IMR-90 (cell line): ENCODE data around the gene CIZ1. TPM values are rescaled to one million over a fixed set of nuclear protein-coding genes. Genes with fewer than 3 reads are reported as not detected.

Experiments
- ATAC-seq: fragments of 200-7000 bp; cut with Tn5 transposase; 2 replicates; pipeline ENCODE4 v1.9.1; 2020; ENCODE audit warnings: low read depth, mild to moderate bottlenecking, moderate library complexity
- BruUV-seq: library from RNA; stranded (reverse); fragments of 400-500 nt; replicated peaks from 2 replicates; lab custom pipeline; 2021; lab: Mats Ljungman, UMichigan
- CTCF ChIA-PET: fragments of 300-600 bp; formaldehyde crosslinking; extraction: SDS; loops from one replicate; lab custom pipeline; 2021; ENCODE audit warnings: antibody characterized with exemption; lab: Yijun Ruan, JAX
- POLR2A ChIA-PET: fragments of 300-600 bp; sonication (Branson Sonifier 250); formaldehyde crosslinking; loops from one replicate; lab custom pipeline; 2022; ENCODE audit warnings: antibody characterized with exemption; ENCODE audit not compliant: unreplicated experiment; lab: Charles Lee
- DNase-seq: peaks from one replicate; pipeline ENCODE4 v3.0.0; 2013
- H2AFZ ChIP-seq: replicated peaks from 2 replicates; pipeline ENCODE3; 2013; ENCODE audit warnings: low read length, mild to moderate bottlenecking; ENCODE audit not compliant: poor library complexity
- H2AK5ac ChIP-seq: 2 replicates; pipeline ENCODE4 v1.6.1; 2013; ENCODE audit warnings: low read depth, low read length, inconsistent platforms
- H2AK9ac ChIP-seq: replicated peaks from 2 replicates; pipeline ENCODE3; 2013; ENCODE audit warnings: mild to moderate bottlenecking, low read depth, low read length, moderate library complexity; ENCODE audit not compliant: poor library complexity
- H2BK120ac ChIP-seq: 2 replicates; pipeline ENCODE4 v1.6.1; 2013; ENCODE audit warnings: low read depth, low read length, inconsistent platforms
- H2BK15ac ChIP-seq: 3 replicates; pipeline ENCODE4 v1.6.1; 2013; ENCODE audit warnings: low read depth, low read length, inconsistent platforms
- H2BK20ac ChIP-seq: 2 replicates; pipeline ENCODE4 v1.6.1; 2013; ENCODE audit warnings: low read depth, mild to moderate bottlenecking, inconsistent platforms, low read length, moderate library complexity
- H2BK5ac ChIP-seq: 2 replicates; pipeline ENCODE4 v1.6.1; 2013; ENCODE audit warnings: mild to moderate bottlenecking, low read depth, low read length, inconsistent platforms; ENCODE audit not compliant: poor library complexity, severe bottlenecking
- H3K14ac ChIP-seq: replicated peaks from 2 replicates; pipeline ENCODE4 v1.6.1; 2013; ENCODE audit warnings: low read depth, low read length, inconsistent platforms
- H3K18ac ChIP-seq: 2 replicates; pipeline ENCODE4 v1.6.1; 2013; ENCODE audit warnings: low read depth, low read length, control low read depth
- H3K23ac ChIP-seq: 2 replicates; pipeline ENCODE4 v1.6.1; 2013; ENCODE audit warnings: low read depth, low read length, inconsistent platforms
- H3K27ac ChIP-seq: 2 replicates; pipeline ENCODE4 v1.5.1; 2013; ENCODE audit warnings: mild to moderate bottlenecking, control low read depth, low read length; ENCODE audit not compliant: insufficient read depth
- H3K27me3 ChIP-seq: 2 replicates; pipeline ENCODE4 v1.6.1; 2013; ENCODE audit warnings: low read length; ENCODE audit not compliant: control insufficient read depth, insufficient read depth
- H3K36me3 ChIP-seq: 2 replicates; pipeline ENCODE4 v1.6.1; 2013; ENCODE audit warnings: low read length, mixed read lengths; ENCODE audit not compliant: control insufficient read depth, insufficient read depth
- H3K4ac ChIP-seq: 2 replicates; pipeline ENCODE4 v1.6.1; 2013; ENCODE audit warnings: low read depth, low read length, inconsistent platforms
- H3K4me1 ChIP-seq: 2 replicates; pipeline ENCODE4 v1.6.1; 2013; ENCODE audit warnings: low read length, mixed read lengths; ENCODE audit not compliant: control insufficient read depth, insufficient read depth
- H3K4me2 ChIP-seq: 2 replicates; pipeline ENCODE4 v1.6.1; 2013; ENCODE audit warnings: low read depth, mild to moderate bottlenecking, control low read depth, low read length, moderate library complexity
- H3K4me3 ChIP-seq: 2 replicates; pipeline ENCODE4 v1.5.1; 2013; ENCODE audit warnings: low read depth, mild to moderate bottlenecking, control low read depth, low read length, moderate library complexity; ENCODE audit not compliant: insufficient read depth
- H3K56ac ChIP-seq: 2 replicates; pipeline ENCODE4 v1.6.1; 2013; ENCODE audit warnings: low read length, inconsistent platforms; ENCODE audit not compliant: insufficient read depth; ENCODE audit errors: extremely low read depth
- H3K79me1 ChIP-seq, 2 experiments: 2 replicates each; pipeline ENCODE4 v1.6.1; 2013; ENCODE audit warnings: low read length in 2 of 2, inconsistent platforms in 1 of 2, low read depth in 1 of 2
- H3K9ac ChIP-seq: 2 replicates; pipeline ENCODE4 v1.6.1; 2013; ENCODE audit warnings: low read depth, low read length, control low read depth
- H3K9me1 ChIP-seq: 2 replicates; pipeline ENCODE4 v1.6.1; 2013; ENCODE audit warnings: low read length, inconsistent platforms; ENCODE audit not compliant: insufficient read depth
- H3K9me3 ChIP-seq: 2 replicates; pipeline ENCODE4 v1.6.1; 2013; ENCODE audit warnings: low read length; ENCODE audit not compliant: control insufficient read depth, insufficient read depth
- H4K20me1 ChIP-seq: 2 replicates; pipeline ENCODE4 v1.6.1; 2013; ENCODE audit warnings: low read length, inconsistent platforms; ENCODE audit not compliant: insufficient read depth
- H4K5ac ChIP-seq: 2 replicates; pipeline ENCODE4 v1.6.1; 2013; ENCODE audit warnings: mild to moderate bottlenecking, low read depth, low read length, control low read depth
- H4K8ac ChIP-seq, 2 experiments: 2 replicates each; pipeline ENCODE4 v1.6.1; 2013; ENCODE audit warnings: low read depth in 2 of 2, low read length in 2 of 2, control low read depth in 1 of 2, inconsistent platforms in 1 of 2
- H4K91ac ChIP-seq: 2 replicates; pipeline ENCODE4 v1.6.1; 2013; ENCODE audit warnings: low read depth, low read length, inconsistent platforms; ENCODE audit not compliant: insufficient read depth
- MAFK ChIP-seq: IDR thresholded peaks from 2 replicates; pipeline ENCODE4 v1.6.1; 2012; ENCODE audit warnings: low read depth, low read length, improper control_type of control experiment
- NFE2L2 ChIP-seq: fragments of 150-350 bp; IDR thresholded peaks from 2 replicates; pipeline ENCODE4 v1.6.1; 2016; ENCODE audit warnings: low read depth, mild to moderate bottlenecking, low read length
- WGBS, 2 experiments: methylation state at CpG; one replicate each; pipeline versions ENCODE4 v1.1.5 to v1.1.7; 2013; ENCODE audit warnings: missing lambda C conversion rate in 2 of 2; ENCODE audit not compliant: insufficient read length in 1 of 2; ENCODE audit errors: extremely low coverage in 2 of 2; 5-methylcytosine and 5-hydroxymethylcytosine counted together
- dilution Hi-C: fragments of 300-500 bp; cut with HindIII; formaldehyde crosslinking; loops from one replicate; pipeline ENCODE4 v1.14.3; 2018; ENCODE audit warnings: low sequenced_read_pairs; ENCODE audit not compliant: unreplicated experiment
- in situ Hi-C: fragments of 300-500 bp; cut with MboI; formaldehyde crosslinking; loops from 3 replicates; pipeline ENCODE4 v1.14.3; 2019; ENCODE audit warnings: low sequenced_read_pairs, inconsistent platforms, mixed read lengths
- intact Hi-C: fragments of 100-400 bp; cut with micrococcal nuclease; formaldehyde crosslinking; loops from 2 replicates; pipeline ENCODE4 v1.10.0; 2022
- polyA plus RNA-seq, 3 experiments: library from polyadenylated mRNA; depleted of rRNA; stranded (reverse); fragments of >200 nt; gene quantifications; 2 replicates each; pipeline ENCODE4 v1.2.3, GENCODE V29; 2012; ENCODE audit warnings: low replicate concordance in 1 of 3
- total RNA-seq: library from RNA; depleted of rRNA; stranded (reverse); fragments of >200 nt; gene quantifications from 2 replicates; pipeline ENCODE4 v1.2.3, GENCODE V29; 2012

The CIZ1 gene
- total and polyA plus RNA-seq, 2 of the 4 experiments (the other 2 are of a cell fraction): 13.8 to 51.9 TPM

DNA sequence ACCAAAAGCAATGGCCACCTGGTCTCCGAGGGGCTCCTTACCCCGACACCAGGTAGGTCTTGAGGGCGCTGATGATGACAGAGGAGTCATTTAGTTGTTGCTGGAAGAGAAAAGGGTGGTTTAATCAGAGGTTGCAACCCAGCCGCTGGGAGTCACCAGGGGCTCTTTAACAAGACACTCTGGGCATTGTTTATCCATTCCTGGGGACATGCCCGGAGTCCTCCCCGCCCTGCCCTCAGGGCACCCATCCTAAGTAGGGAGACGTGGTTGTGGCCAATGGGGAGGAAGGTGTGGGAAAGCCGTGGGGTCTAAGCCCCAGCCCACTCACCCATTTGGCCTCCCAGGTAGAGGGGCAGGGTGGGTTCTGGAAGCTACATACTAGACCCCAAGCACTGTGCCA lies 66.9 kb downstream of the CIZ1 start:
- Histone ChIP-seq H3K56ac (no peak overlapping the region), H4K91ac (no peak overlapping the region), H2AK5ac (no peak overlapping the region), H3K9ac (no peak overlapping the region), H3K9me3 (no peaks in the 10 kb centered on the region), H2AFZ (no peak overlapping the region), H3K4ac (no peak overlapping the region), H3K9me1 (peaks cover 10% of the 10 kb centered on the region), H3K4me2 (no peak overlapping the region), H2AK9ac (no peak overlapping the region), H3K36me3 (peaks cover 24% of the 10 kb centered on the region), H2BK120ac (no peak overlapping the region), H3K79me1 (peaks cover 9 to 39% of the 10 kb centered on the region in 2 experiments; a peak in 3 of 4 replicates), H4K8ac (no peak overlapping the region), H4K5ac (no peak overlapping the region), H3K27ac (no peak overlapping the region), H4K20me1 (peaks cover 17% of the 10 kb centered on the region; the same call in 1 of the 2 replicates), H2BK15ac (no peak overlapping the region), H3K23ac (no peak overlapping the region), H3K4me1 (peaks cover 10% of the 10 kb centered on the region; the same call in 1 of the 2 replicates), H2BK20ac (no peak overlapping the region), H3K4me3 (no peak overlapping the region), H3K14ac (no peak overlapping the region), H3K18ac (no peak overlapping the region), H2BK5ac (no peak overlapping the region), H3K27me3 (no peaks in the 10 kb centered on the region)
- DNase-seq (no peak), ATAC-seq (no peak)
- dilution Hi-C loops (no loop called here), intact Hi-C loops (no loop called here), in situ Hi-C loops (no loop called here)
- BruUV-seq: no TSS peak
- WGBS, 2 experiments: 88% methylated on average over 4 of the region's 8 CpGs; no CpG with 5 or more reads in 1 of the 2 experiments
- TF ChIP-seq NFE2L2 (no peak), MAFK (no peak)
- POLR2A ChIA-PET: no interaction called here
- CTCF ChIA-PET: interaction anchor here (0.7 to 0.9 kb wide), 2 partner anchors 11 to 89 kb away, joined by 3 read pairs; no protein-coding TSS in a partner anchor
